Caco-2 (cell line): ENCODE results near the gene HOXA5. TPM values are rescaled to one million over a fixed set of nuclear protein-coding genes. Genes with fewer than 3 reads are reported as not detected.
A peak's percentile ranks its signal among the peaks of the same experiment; 100 is the strongest.

Experiments used
- BruUV-seq: library from RNA; stranded (reverse); fragments of 400-500 nt; replicated peaks from 2 replicates; lab custom pipeline; 2021; lab: Mats Ljungman, UMichigan
- CTCF ChIA-PET: fragments of 300-600 bp; sonication (Branson Sonifier 250); formaldehyde crosslinking; loops from one replicate; lab custom pipeline; 2022; ENCODE audit warnings: antibody characterized with exemption; lab: Charles Lee
- POLR2A ChIA-PET: fragments of 300-600 bp; sonication (Branson Sonifier 250); formaldehyde crosslinking; loops from one replicate; lab custom pipeline; 2022; ENCODE audit warnings: antibody characterized with exemption; lab: Charles Lee
- DNase-seq, 2 experiments: peaks; one replicate each; pipeline versions ENCODE4 v3.0.0 to v3.0.0-alpha.2; 2020 to 2022
- H3K27me3 ChIP-seq: replicated peaks from 2 replicates; pipeline ENCODE4 v1.6.0; 2011; ENCODE audit warnings: low read length; ENCODE audit not compliant: control insufficient read depth, insufficient read depth
- H3K36me3 ChIP-seq: 2 replicates; pipeline ENCODE4 v1.5.1; 2011; ENCODE audit warnings: low read length; ENCODE audit not compliant: control insufficient read depth, insufficient read depth
- H3K4me1 ChIP-seq: fragments of 250-450 bp; sonication (Bioruptor Pico); 2 replicates; pipeline ENCODE4 v1.5.1; 2020; ENCODE audit warnings: mild to moderate bottlenecking
- H3K4me3 ChIP-seq: 2 replicates; pipeline ENCODE4 v1.5.1; 2011; ENCODE audit warnings: low read depth, mild to moderate bottlenecking, control low read depth, low read length
- H3K9me3 ChIP-seq: fragments of 250-450 bp; sonication (Bioruptor Pico); 2 replicates; pipeline ENCODE4 v1.5.1; 2020; ENCODE audit warnings: mild to moderate bottlenecking, moderate library complexity
- H3K27ac Mint-ChIP-seq: one replicate; pipeline ENCODE4 v1.8.0; 2022; ENCODE audit warnings: mixed read lengths; ENCODE audit not compliant: unreplicated experiment
- H3K27me3 Mint-ChIP-seq: one replicate; pipeline ENCODE4 v1.8.0; 2022; ENCODE audit warnings: mixed read lengths; ENCODE audit not compliant: insufficient read depth, unreplicated experiment
- H3K36me3 Mint-ChIP-seq: one replicate; pipeline ENCODE4 v1.8.0; 2022; ENCODE audit warnings: mild to moderate bottlenecking, mixed read lengths; ENCODE audit not compliant: insufficient read depth, unreplicated experiment
- H3K4me1 Mint-ChIP-seq: one replicate; pipeline ENCODE4 v1.8.0; 2022; ENCODE audit warnings: low read depth, mixed read lengths; ENCODE audit not compliant: unreplicated experiment
- H3K4me3 Mint-ChIP-seq: one replicate; pipeline ENCODE4 v1.8.0; 2022; ENCODE audit warnings: mild to moderate bottlenecking, moderate library complexity, mixed read lengths; ENCODE audit not compliant: unreplicated experiment
- H3K9me3 Mint-ChIP-seq: one replicate; pipeline ENCODE4 v1.8.0; 2022; ENCODE audit warnings: mixed read lengths; ENCODE audit not compliant: unreplicated experiment
- intact Hi-C: fragments of 100-400 bp; cut with micrococcal nuclease; formaldehyde crosslinking; loops from one replicate; pipeline ENCODE4 v1.10.0; 2022; ENCODE audit not compliant: unreplicated experiment
- total RNA-seq: library from RNA; stranded (reverse); gene quantifications from 2 replicates; pipeline ENCODE4 v1.2.3, GENCODE V29; 2022
- TF ChIP-seq, protein P1 (sequence below), 2 experiments: fragments of 200-600 bp in 1 of 2; IDR thresholded peaks; 1 replicate in 1 of 2; 2 replicates in 1 of 2; pipeline versions ENCODE4 v1.5.1 to v1.8.0; 2011 to 2022; ENCODE audit warnings: antibody characterized with exemption in 1 of 2, control low read depth in 1 of 2, inconsistent platforms in 1 of 2, low read depth in 1 of 2, low read length in 1 of 2, mild to moderate bottlenecking in 1 of 2, moderate library complexity in 1 of 2; ENCODE audit not compliant: insufficient read depth in 1 of 2, severe bottlenecking in 1 of 2, unreplicated experiment in 1 of 2

HOXA5 gene
- total RNA-seq, 1 experiment from 2014 or later = 4.9 TPM

DNA sequence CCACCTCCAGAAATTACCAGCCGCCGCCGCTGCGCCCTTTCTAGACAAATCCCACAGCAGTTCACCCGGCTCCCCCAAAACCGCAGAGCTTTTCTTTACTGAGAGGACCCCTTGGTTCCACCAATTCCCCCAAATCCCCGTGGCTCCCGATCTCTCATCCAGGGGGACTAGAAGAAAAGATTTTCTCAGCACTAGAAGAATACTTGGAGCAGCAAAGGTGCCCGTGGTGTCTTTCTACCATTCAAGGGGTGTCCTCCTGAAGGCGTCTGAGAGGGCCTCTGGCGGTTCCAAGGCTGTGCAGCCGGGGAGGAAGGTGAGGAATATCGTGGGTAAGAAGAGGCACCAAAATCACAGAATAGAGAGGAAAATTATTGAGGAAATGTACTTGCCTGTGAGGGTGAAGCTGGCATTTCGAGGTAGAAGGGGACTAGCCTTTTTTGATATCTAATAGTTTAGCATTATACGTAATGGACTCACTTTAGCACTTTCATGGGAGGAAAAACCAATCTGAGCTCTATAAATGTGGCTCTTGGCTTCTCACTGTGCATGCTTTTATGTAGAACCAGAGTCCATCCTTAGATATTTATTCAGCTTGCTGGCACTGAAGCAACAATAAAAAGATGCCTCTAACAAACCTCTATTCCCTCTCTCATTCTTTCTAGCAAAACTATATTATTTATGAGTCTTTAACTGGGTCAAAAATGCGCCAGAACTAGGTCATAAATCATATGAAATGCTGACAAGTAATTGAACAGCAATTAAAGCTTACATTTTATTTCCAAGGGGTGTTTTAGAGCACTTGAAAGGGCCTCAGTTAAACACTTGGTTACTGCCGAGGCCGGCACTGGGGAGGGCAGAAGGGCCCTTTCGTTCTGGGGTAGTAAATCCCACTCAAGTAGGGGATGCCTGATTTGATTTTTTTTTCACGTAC is 27.2 kb downstream of the HOXA5 start:
- CTCF ChIA-PET = interaction anchor here (0.8 to 2.1 kb wide), 3 partner anchors 19 to 273 kb away, joined by 3 to 7 read pairs (median 4); partner anchors contain the start of gene HOXA1
- no peaks in the 10 kb centered on the region for H3K27me3 ChIP-seq

DNA sequence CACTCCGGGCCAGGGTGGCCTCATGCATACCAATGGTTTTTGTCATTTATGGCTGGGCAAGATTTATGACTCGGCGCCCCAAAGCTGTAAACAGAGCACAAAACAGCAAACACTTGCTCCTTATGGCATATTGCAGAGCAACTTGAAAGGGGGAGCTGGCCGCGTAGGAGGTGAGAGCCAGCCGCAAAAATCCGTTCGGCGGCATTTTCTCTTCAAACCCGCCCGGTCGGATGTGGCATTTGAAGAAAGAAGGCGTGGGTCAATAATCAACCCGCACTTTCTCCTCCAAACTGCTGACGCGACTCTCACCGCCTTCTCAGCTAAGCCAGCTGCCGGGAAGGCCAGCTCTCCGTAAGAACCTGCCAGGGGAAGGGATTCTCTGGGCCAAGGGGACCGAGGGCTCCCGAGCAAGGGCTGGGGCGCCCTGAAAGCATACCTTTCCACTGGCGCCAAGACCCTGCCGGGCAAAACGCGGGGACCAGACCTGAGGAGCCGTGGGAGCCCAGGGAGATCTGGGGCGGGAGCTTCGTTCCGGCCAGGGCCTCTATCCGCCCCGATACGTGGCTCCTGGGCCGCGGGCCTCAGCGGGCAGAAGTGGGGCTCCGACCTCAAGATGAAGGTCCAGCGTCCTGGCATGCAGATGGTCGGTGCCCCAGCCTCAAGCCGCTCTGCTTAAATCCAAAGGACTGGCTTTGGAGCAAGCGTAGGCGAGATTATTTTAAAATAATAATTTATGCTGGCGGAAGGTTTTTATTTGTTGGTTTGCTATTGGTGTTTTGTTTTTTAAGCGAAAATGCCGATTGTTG is 28.1 kb downstream of the HOXA5 start:
- intact Hi-C loops = loop anchor here (1.0 to 2.0 kb wide), 2 partner anchors 8 to 15 kb away; partner anchors contain the start of gene HOXA4
- no peaks in the 10 kb centered on the region for H3K36me3 ChIP-seq
- Mint-ChIP-seq H3K27ac (peak overlapping the region; percentile 66), H3K9me3 (no peaks in the 10 kb centered on the region), H3K27me3 (no peaks in the 10 kb centered on the region), H3K36me3 (peaks cover 36% of the 10 kb centered on the region), H3K4me3 (peak overlapping the region; percentile 76), H3K4me1 (peaks cover 41% of the 10 kb centered on the region)
- no peaks in the 10 kb centered on the region for H3K27me3 ChIP-seq
- peak; percentile 88 to 94 for DNase-seq
- peaks cover 58% of the 10 kb centered on the region for H3K4me1 ChIP-seq
- TF ChIP-seq, protein P1, sequence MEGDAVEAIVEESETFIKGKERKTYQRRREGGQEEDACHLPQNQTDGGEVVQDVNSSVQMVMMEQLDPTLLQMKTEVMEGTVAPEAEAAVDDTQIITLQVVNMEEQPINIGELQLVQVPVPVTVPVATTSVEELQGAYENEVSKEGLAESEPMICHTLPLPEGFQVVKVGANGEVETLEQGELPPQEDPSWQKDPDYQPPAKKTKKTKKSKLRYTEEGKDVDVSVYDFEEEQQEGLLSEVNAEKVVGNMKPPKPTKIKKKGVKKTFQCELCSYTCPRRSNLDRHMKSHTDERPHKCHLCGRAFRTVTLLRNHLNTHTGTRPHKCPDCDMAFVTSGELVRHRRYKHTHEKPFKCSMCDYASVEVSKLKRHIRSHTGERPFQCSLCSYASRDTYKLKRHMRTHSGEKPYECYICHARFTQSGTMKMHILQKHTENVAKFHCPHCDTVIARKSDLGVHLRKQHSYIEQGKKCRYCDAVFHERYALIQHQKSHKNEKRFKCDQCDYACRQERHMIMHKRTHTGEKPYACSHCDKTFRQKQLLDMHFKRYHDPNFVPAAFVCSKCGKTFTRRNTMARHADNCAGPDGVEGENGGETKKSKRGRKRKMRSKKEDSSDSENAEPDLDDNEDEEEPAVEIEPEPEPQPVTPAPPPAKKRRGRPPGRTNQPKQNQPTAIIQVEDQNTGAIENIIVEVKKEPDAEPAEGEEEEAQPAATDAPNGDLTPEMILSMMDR (IDR thresholded peaks at IDR 0.05; ENCODE audit: insufficient read depth in 1 of 2, low read depth in 1 of 2, low read length in 1 of 2, severe bottlenecking in 1 of 2, unreplicated experiment in 1 of 2) = no peak
- ChIA-PET POLR2A (interaction anchor here (0.5 to 2.7 kb wide), 8 partner anchors 16 to 1990 kb away, joined by 3 to 19 read pairs (median 6); partner anchors contain the start of genes HOXA4 and SKAP2), CTCF (interaction anchor here (0.8 to 2.1 kb wide), 5 partner anchors 19 to 272 kb away, joined by 3 to 7 read pairs (median 4); partner anchors contain the start of genes HOXA1 and HOXA5)
- BruUV-seq = no TSS peak
- no peaks in the 10 kb centered on the region for H3K9me3 ChIP-seq
- peak overlapping the region; percentile 55 for H3K4me3 ChIP-seq

More for the DNA sequence above, 27.2 kb downstream of the HOXA5 start:
- H3K4me1 ChIP-seq = peaks cover 61% of the 10 kb centered on the region
- H3K9me3 Mint-ChIP-seq = no peaks in the 10 kb centered on the region
- no peaks in the 10 kb centered on the region for H3K36me3 ChIP-seq
- DNase-seq = no peak
- POLR2A ChIA-PET = interaction anchor here (0.5 to 2.7 kb wide), 7 partner anchors 15 to 1350 kb away, joined by 3 to 19 read pairs (median 5); partner anchors contain the start of genes HOXA4 and HOXA7
- peaks cover 40% of the 10 kb centered on the region for H3K4me1 Mint-ChIP-seq
- no peaks in the 10 kb centered on the region for H3K9me3 ChIP-seq
- peaks cover 28% of the 10 kb centered on the region for H3K36me3 Mint-ChIP-seq
- H3K4me3 Mint-ChIP-seq = peak overlapping the region; percentile 76
- intact Hi-C loops = no loop called here
- H3K4me3 ChIP-seq = peak overlapping the region; percentile 55
- TSS peak; percentile 68 for BruUV-seq
- TF ChIP-seq, protein P1 (IDR thresholded peaks at IDR 0.05; ENCODE audit: insufficient read depth in 1 of 2, low read depth in 1 of 2, low read length in 1 of 2, severe bottlenecking in 1 of 2, unreplicated experiment in 1 of 2) = no peak
- peak overlapping the region; percentile 66 for H3K27ac Mint-ChIP-seq
- H3K27me3 Mint-ChIP-seq = no peaks in the 10 kb centered on the region
